LNCaP clone FGC (cell line): ENCODE data around the gene ZEB2.

Experiments used
- DNase-seq: peaks from one replicate; pipeline ENCODE4 v3.0.0-alpha.2; 2011; ENCODE audit warnings: low read depth
- H3K4me3 ChIP-seq: 2 replicates; pipeline ENCODE4 v1.5.1; 2011; ENCODE audit warnings: mild to moderate bottlenecking, low read depth, low read length, control low read depth
- CTCF ChIP-seq: IDR thresholded peaks from 2 replicates; pipeline ENCODE4 v1.5.1; 2012; ENCODE audit warnings: mild to moderate bottlenecking; ENCODE audit not compliant: control insufficient read depth, insufficient read depth; ENCODE audit errors: extremely low read depth

Gene ZEB2

GRCh38 chr2:144548088-144548487 lies 28.2 kb upstream of the ZEB2 start:
- no peak overlapping the region for H3K4me3 ChIP-seq
- TF ChIP-seq CTCF = no peak
- no peak for DNase-seq

- no peak for DNase-seq
- no peak overlapping the region for H3K4me3 ChIP-seq
- TF ChIP-seq CTCF = no peak
Measured at GRCh38 chr2:144547494-144547893, 27.6 kb upstream of the ZEB2 start.

- TF ChIP-seq CTCF = no peak
- DNase-seq = no peak
- no peak overlapping the region for H3K4me3 ChIP-seq
Measured at GRCh38 chr2:144546933-144547332, 27.0 kb upstream of the ZEB2 start.

- no peak for TF ChIP-seq CTCF
- H3K4me3 ChIP-seq = no peak overlapping the region
- DNase-seq = no peak
Measured at GRCh38 chr2:144545787-144546186, 25.9 kb upstream of the ZEB2 start.

- TF ChIP-seq CTCF = no peak
- no peak for DNase-seq
Measured at GRCh38 chr2:144544053-144544452, 24.1 kb upstream of the ZEB2 start.

GRCh38 chr2:144541396-144541795 lies 21.5 kb upstream of the ZEB2 start:
- DNase-seq = no peak
- no peak for TF ChIP-seq CTCF
- no peak overlapping the region for H3K4me3 ChIP-seq

More at GRCh38 chr2:144544053-144544452, 24.1 kb upstream of the ZEB2 start:
- no peak overlapping the region for H3K4me3 ChIP-seq

GRCh38 chr2:144539289-144539782 lies 19.4 kb upstream of the ZEB2 start:
- TF ChIP-seq CTCF = no peak
- no peak for DNase-seq
- no peak overlapping the region for H3K4me3 ChIP-seq
